DND-41 (cell line): ENCODE data around the gene PTOV1.

ENCODE experiments used
- ATAC-seq: fragments of 200-7000 bp; cut with Tn5 transposase; 3 replicates; pipeline ENCODE4 v1.9.1; 2021; ENCODE audit warnings: low read depth; ENCODE audit not compliant: insufficient read depth
- DNase-seq: peaks from one replicate; pipeline ENCODE4 v3.0.0-alpha.2; 2020
- H2AFZ ChIP-seq: 2 replicates; pipeline ENCODE4 v1.6.0; 2012; ENCODE audit warnings: low read depth, low read length
- H3K27ac ChIP-seq: 2 replicates; pipeline ENCODE4 v1.5.1; 2012; ENCODE audit warnings: low read length, inconsistent platforms
- H3K27me3 ChIP-seq: fragments of 200-600 bp; sonication (generic); 2 replicates; pipeline ENCODE4 v1.6.0; 2012; ENCODE audit warnings: low read length, mild to moderate bottlenecking, inconsistent platforms; ENCODE audit not compliant: insufficient read depth, poor library complexity
- H3K36me3 ChIP-seq: 2 replicates; pipeline ENCODE4 v1.5.1; 2012; ENCODE audit warnings: low read length, inconsistent platforms; ENCODE audit not compliant: insufficient read depth
- H3K4me1 ChIP-seq: 2 replicates; pipeline ENCODE4 v1.5.1; 2012; ENCODE audit warnings: mild to moderate bottlenecking, low read length; ENCODE audit not compliant: insufficient read depth
- H3K4me2 ChIP-seq: 2 replicates; pipeline ENCODE4 v1.6.0; 2012; ENCODE audit warnings: mild to moderate bottlenecking, moderate library complexity, low read length, inconsistent platforms; ENCODE audit not compliant: insufficient read depth
- H3K4me3 ChIP-seq, 2 experiments: fragments of 200-600 bp in 1 of 2; shearing (Covaris generic) in 1 of 2; 2 replicates each; pipeline ENCODE4 v1.5.1; 2012 to 2016; ENCODE audit warnings: inconsistent platforms in 2 of 2, low read length in 2 of 2, mild to moderate bottlenecking in 2 of 2, low read depth in 1 of 2, moderate library complexity in 1 of 2
- H3K79me2 ChIP-seq: 2 replicates; pipeline ENCODE4 v1.6.0; 2012; ENCODE audit warnings: low read length, inconsistent platforms; ENCODE audit not compliant: insufficient read depth
- H3K9ac ChIP-seq: 2 replicates; pipeline ENCODE4 v1.6.0; 2012; ENCODE audit warnings: low read depth, mild to moderate bottlenecking, inconsistent platforms, low read length, moderate library complexity
- H3K9me3 ChIP-seq: 2 replicates; pipeline ENCODE4 v1.5.1; 2012; ENCODE audit warnings: low read length, moderate library complexity, mild to moderate bottlenecking, inconsistent platforms; ENCODE audit not compliant: insufficient read depth, severe bottlenecking
- H4K20me1 ChIP-seq: 2 replicates; pipeline ENCODE4 v1.6.0; 2012; ENCODE audit warnings: low read length; ENCODE audit not compliant: insufficient read depth
- EZH2 ChIP-seq: IDR thresholded peaks from 3 replicates; pipeline ENCODE4 v1.6.1; 2012; ENCODE audit warnings: borderline replicate concordance, low read depth, mild to moderate bottlenecking, moderate library complexity, low read length, inconsistent platforms; ENCODE audit not compliant: severe bottlenecking
- TF ChIP-seq, protein P1 (sequence below): IDR thresholded peaks from 2 replicates; pipeline ENCODE4 v1.5.1; 2012; ENCODE audit warnings: borderline replicate concordance, low read length, moderate library complexity, mild to moderate bottlenecking; ENCODE audit not compliant: poor library complexity, severe bottlenecking; ENCODE audit errors: extremely low read depth

The PTOV1 gene

DNA sequence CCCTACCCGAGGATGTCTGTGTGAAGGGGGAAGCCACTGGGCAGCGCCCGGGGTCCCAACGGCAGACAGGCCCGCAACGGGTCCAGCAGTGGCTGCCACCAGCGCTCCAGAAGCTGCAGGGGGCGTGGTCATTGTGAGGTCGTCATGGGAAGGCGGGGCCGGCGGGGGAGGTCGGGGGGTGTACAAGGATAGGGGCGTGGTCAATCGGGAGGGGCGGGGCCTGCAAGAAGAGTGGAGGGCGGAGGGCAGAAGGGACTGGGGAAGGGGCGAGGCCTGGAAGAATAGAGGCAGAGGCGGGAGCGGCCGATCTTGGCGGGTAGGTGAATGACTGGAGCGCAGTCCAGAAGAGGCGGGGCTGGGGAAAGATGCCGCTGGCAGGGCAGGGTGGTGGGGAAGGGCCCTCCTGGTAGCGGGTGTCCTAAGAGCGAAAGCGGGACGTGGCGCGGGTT, 42.2 kb upstream of the PTOV1 start:
- no peak for ATAC-seq
- H2AFZ ChIP-seq: no peak overlapping the region
- no peak overlapping the region for H3K4me2 ChIP-seq

DNA sequence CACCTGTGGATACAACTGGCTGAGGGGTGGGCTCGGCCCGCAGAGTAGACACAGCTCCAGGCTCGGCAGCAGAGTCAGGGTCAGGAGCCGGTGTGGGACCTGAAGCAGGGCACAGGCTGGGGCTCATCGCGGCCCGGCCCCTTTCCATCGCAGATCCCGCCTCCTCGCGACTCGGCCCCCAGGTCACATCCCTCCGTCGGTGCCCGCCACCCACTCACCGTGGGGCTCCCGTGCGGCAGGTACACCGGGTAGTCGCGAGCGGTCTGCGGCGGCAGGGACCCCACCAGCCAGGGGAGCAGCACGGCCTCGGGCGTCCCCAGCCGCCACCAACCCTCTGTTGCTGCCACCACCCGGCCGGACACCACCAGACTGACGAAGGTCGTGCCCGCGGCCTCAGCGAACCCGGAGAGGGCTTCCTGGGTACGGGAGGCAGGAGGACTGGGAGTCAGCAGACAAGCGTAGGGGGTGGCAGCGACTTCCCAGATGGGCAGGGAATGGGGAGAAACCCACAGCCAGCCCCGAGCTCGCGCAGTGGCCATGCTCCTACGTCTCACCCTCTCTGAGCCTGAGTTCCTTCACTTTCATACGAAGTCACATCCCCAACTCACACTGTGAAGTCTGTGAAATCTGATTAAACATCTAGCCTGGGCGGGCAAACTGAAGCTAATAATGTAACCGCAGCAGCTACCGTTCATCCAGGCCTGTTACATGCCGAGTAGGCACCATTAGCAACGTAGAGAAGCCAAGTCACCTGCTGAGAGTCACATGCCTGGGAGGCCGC, 41.6 kb upstream of the PTOV1 start:
- H4K20me1 ChIP-seq: no peaks in the 10 kb centered on the region
- no peak overlapping the region for H3K9ac ChIP-seq
- ATAC-seq: no peak
- peaks cover 24% of the 10 kb centered on the region for H3K4me1 ChIP-seq
- H2AFZ ChIP-seq: no peak overlapping the region
- H3K4me2 ChIP-seq: no peak overlapping the region
- H3K36me3 ChIP-seq: peaks cover 48% of the 10 kb centered on the region
- H3K9me3 ChIP-seq: no peaks in the 10 kb centered on the region
- peaks cover 12% of the 10 kb centered on the region for H3K79me2 ChIP-seq
- H3K27ac ChIP-seq: no peak overlapping the region
- no peaks in the 10 kb centered on the region for H3K27me3 ChIP-seq
- DNase-seq: no peak
- TF ChIP-seq, protein P1, sequence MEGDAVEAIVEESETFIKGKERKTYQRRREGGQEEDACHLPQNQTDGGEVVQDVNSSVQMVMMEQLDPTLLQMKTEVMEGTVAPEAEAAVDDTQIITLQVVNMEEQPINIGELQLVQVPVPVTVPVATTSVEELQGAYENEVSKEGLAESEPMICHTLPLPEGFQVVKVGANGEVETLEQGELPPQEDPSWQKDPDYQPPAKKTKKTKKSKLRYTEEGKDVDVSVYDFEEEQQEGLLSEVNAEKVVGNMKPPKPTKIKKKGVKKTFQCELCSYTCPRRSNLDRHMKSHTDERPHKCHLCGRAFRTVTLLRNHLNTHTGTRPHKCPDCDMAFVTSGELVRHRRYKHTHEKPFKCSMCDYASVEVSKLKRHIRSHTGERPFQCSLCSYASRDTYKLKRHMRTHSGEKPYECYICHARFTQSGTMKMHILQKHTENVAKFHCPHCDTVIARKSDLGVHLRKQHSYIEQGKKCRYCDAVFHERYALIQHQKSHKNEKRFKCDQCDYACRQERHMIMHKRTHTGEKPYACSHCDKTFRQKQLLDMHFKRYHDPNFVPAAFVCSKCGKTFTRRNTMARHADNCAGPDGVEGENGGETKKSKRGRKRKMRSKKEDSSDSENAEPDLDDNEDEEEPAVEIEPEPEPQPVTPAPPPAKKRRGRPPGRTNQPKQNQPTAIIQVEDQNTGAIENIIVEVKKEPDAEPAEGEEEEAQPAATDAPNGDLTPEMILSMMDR: no peak
- no peak for TF ChIP-seq EZH2
- no peak overlapping the region for H3K4me3 ChIP-seq

More for the DNA sequence above, 42.2 kb upstream of the PTOV1 start:
- peak; percentile 49 for DNase-seq
- no peaks in the 10 kb centered on the region for H3K27me3 ChIP-seq
- peaks cover 48% of the 10 kb centered on the region for H3K36me3 ChIP-seq
- H3K9ac ChIP-seq: no peak overlapping the region
- no peak overlapping the region for H3K27ac ChIP-seq
- H4K20me1 ChIP-seq: no peaks in the 10 kb centered on the region
- H3K9me3 ChIP-seq: no peaks in the 10 kb centered on the region
- H3K4me1 ChIP-seq: peaks cover 17% of the 10 kb centered on the region
- H3K79me2 ChIP-seq: peaks cover 12% of the 10 kb centered on the region
- no peak overlapping the region for H3K4me3 ChIP-seq
- no peak for TF ChIP-seq EZH2
- TF ChIP-seq, protein P1: no peak

DNA sequence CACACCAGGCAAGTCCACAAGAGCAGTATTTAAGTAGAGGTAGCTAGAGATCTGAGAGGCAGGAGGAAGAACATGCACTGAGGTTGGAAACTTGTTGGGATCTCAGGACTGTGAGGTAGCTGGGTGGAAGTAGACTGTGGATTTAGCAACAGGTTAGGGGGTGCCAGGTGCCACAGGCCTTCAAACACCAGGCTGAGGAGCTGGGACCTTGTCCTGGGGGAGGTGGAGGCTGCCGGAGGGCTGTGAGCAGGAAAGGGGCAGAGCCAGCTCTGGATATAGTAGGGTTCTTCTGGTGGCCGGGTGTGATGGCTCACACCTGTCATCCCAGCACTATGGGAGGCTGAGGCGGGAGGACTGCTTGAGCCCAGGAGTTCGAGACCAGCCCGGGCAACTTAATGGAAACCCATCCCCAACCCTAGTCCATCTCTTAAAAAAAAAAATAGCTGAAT, 41.0 kb upstream of the PTOV1 start:
- Histone ChIP-seq H3K9me3 (no peaks in the 10 kb centered on the region), H3K79me2 (peaks cover 12% of the 10 kb centered on the region), H3K27ac (no peak overlapping the region), H3K36me3 (peaks cover 45% of the 10 kb centered on the region), H4K20me1 (no peaks in the 10 kb centered on the region), H3K4me1 (peaks cover 24% of the 10 kb centered on the region), H2AFZ (no peak overlapping the region), H3K4me2 (no peak overlapping the region), H3K27me3 (no peaks in the 10 kb centered on the region), H3K4me3 (no peak overlapping the region), H3K9ac (no peak overlapping the region)
- DNase-seq (no peak), ATAC-seq (no peak)
- TF ChIP-seq, protein P1: no peak
- no peak for TF ChIP-seq EZH2
